Activated T-helper 1 cell treated with anti-CD3 and anti-CD28 coated beads, Interleukin-12 subunit alpha, Interleukin-12 subunit beta, Interleukin-2, Interleukin-4 antibody, amounts not matched to agents 30 ng/mL and 10 ng/mL and 1 ng/mL, durations not matched to agents 14 hours and 24 hours and 36 hours (primary cell): ENCODE measurements around the gene SLC26A2. TPM values are rescaled to one million over a fixed set of nuclear protein-coding genes. Genes with fewer than 3 reads are reported as not detected.
"Not testable (repeated sequence)": the region's sequence is repeated elsewhere in the genome, so short reads cannot be mapped to it uniquely, and the experiment has no call there.

ENCODE experiments used
- DNase-seq: peaks from one replicate; pipeline ENCODE4 v3.0.0; 2021; ENCODE audit warnings: low spot score
- H3K27ac Mint-ChIP-seq: one replicate; pipeline ENCODE4 v1.8.0; 2021; ENCODE audit warnings: mild to moderate bottlenecking, mixed read lengths
- H3K27me3 Mint-ChIP-seq: one replicate; pipeline ENCODE4 v1.8.0; 2022; ENCODE audit warnings: mild to moderate bottlenecking, moderate library complexity, mixed read lengths; ENCODE audit not compliant: insufficient read depth
- H3K36me3 Mint-ChIP-seq: one replicate; pipeline ENCODE4 v1.8.0; 2021; ENCODE audit warnings: low read depth, mixed read lengths
- H3K4me1 Mint-ChIP-seq: one replicate; pipeline ENCODE4 v1.8.0; 2021; ENCODE audit warnings: low read depth, mixed read lengths
- H3K4me3 Mint-ChIP-seq: one replicate; pipeline ENCODE4 v1.8.0; 2021; ENCODE audit warnings: mild to moderate bottlenecking, moderate library complexity, mixed read lengths
- H3K9me3 Mint-ChIP-seq: one replicate; pipeline ENCODE4 v1.8.0; 2021; ENCODE audit warnings: mixed read lengths
- intact Hi-C: fragments of 100-400 bp; cut with micrococcal nuclease; formaldehyde crosslinking; loops from one replicate; pipeline ENCODE4 v1.15.1; 2024
- total RNA-seq: library from RNA; stranded (reverse); gene quantifications from 2 replicates; pipeline ENCODE4 v1.2.3, GENCODE V29; 2022

Gene SLC26A2
- total RNA-seq, 1 donor from 2014 or later: 9.3 TPM

DNA sequence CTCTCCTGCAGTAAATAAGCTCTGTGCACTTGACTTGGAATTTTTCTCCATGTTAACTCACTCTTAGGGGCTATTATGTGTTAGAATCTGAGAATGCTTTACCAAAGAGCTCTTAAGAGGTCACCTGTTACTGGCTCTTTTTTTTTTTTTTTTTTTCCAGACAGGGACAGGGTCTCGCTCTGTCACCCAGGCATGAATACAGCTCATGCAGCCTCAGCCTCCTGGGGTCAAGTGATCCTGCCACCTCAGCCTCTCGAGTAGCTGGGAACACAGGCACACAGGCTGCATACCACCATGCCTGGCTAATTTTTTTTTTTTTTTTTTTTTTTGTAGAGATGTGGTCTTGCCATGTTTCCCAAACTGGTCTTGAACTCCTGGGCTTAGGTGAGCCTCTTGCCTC is 62.1 kb downstream of the SLC26A2 start:
- H3K4me3 Mint-ChIP-seq: no peak overlapping the region
- intact Hi-C loops: no loop called here
- H3K27ac Mint-ChIP-seq: no peak overlapping the region

GRCh38 chr5:150023136-150023535 is 62.6 kb downstream of the SLC26A2 start:
- no peak overlapping the region for H3K4me3 Mint-ChIP-seq
- H3K27ac Mint-ChIP-seq: no peak overlapping the region
- peaks cover 59% of the 10 kb centered on the region for H3K36me3 Mint-ChIP-seq
- intact Hi-C loops: no loop called here
- H3K4me1 Mint-ChIP-seq: peaks cover 36% of the 10 kb centered on the region
- no peaks in the 10 kb centered on the region for H3K9me3 Mint-ChIP-seq
- no peak for DNase-seq
- no peaks in the 10 kb centered on the region for H3K27me3 Mint-ChIP-seq

More for the DNA sequence above, 62.1 kb downstream of the SLC26A2 start:
- no peaks in the 10 kb centered on the region for H3K27me3 Mint-ChIP-seq
- peaks cover 37% of the 10 kb centered on the region for H3K4me1 Mint-ChIP-seq
- H3K9me3 Mint-ChIP-seq: no peaks in the 10 kb centered on the region
- peaks cover 59% of the 10 kb centered on the region for H3K36me3 Mint-ChIP-seq
- DNase-seq: no peak

DNA sequence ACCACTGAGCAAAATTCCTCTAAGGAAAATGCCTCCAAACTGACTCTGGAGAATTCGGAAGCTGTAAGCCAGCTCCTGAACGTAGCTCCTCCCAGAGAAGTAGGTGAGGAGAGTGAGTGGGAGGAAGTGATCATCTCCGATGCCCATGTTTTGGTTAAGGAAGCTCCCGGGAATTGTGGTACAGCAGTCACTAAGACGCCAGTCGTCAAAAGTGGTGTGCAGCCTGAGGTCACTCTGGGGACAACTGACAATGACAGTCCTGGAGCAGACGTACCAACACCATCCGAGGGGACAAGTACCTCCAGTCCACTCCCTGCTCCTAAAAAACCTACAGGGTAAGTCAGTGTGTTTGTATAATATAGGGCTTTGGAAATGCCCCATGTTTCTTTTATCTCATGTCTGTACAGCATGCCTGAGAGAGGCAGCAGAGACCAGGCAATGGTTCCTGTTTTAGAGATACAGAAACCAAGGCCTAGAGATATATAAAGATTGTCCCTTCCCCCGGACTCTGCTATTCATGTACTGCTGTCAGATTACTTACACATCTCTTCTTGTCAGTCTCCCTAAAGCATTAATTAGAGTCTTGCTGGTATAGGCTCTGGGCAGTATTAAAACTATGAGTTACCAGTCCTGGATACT is 63.9 kb downstream of the SLC26A2 start:
- H3K36me3 Mint-ChIP-seq: peaks cover 51% of the 10 kb centered on the region
- no peak overlapping the region for H3K27ac Mint-ChIP-seq
- no peak for DNase-seq
- no peaks in the 10 kb centered on the region for H3K9me3 Mint-ChIP-seq
- H3K4me3 Mint-ChIP-seq: no peak overlapping the region
- peaks cover 33% of the 10 kb centered on the region for H3K4me1 Mint-ChIP-seq
- intact Hi-C loops: no loop called here
- no peaks in the 10 kb centered on the region for H3K27me3 Mint-ChIP-seq

GRCh38 chr5:150026682-150027172 is 66.2 kb downstream of the SLC26A2 start:
- H3K9me3 Mint-ChIP-seq: no peaks in the 10 kb centered on the region
- no peak overlapping the region for H3K27ac Mint-ChIP-seq
- peaks cover 19% of the 10 kb centered on the region for H3K4me1 Mint-ChIP-seq
- H3K27me3 Mint-ChIP-seq: no peaks in the 10 kb centered on the region
- H3K4me3 Mint-ChIP-seq: no peak overlapping the region
- intact Hi-C loops: no loop called here
- DNase-seq: no peak
- H3K36me3 Mint-ChIP-seq: peaks cover 44% of the 10 kb centered on the region

DNA sequence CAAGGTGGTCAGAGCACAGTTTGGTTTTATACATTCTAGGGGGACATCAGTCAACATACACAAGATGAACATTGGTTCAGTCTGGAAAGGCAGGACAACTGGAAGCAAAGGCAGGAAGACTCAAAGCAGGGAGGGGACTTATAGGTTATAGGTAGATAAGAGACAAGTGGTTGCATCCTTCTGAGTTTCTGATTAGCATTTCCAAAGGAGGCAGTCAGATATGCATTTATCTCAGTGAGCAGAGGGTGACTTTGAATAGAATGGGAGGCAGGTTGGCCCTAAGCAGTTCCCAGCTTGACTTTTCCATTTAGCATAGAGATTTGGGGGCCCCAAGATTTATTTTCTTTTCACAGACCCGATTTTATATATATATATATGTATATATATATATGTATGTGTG is 67.5 kb downstream of the SLC26A2 start:
- not testable (repeated sequence) for H3K4me3 Mint-ChIP-seq, H3K4me1 Mint-ChIP-seq, H3K27ac Mint-ChIP-seq, H3K27me3 Mint-ChIP-seq, H3K9me3 Mint-ChIP-seq, DNase-seq
- peaks cover 45% of the 10 kb centered on the region for H3K36me3 Mint-ChIP-seq
- intact Hi-C loops: loop anchor here (2.0 kb wide), 1 partner anchor 25 kb away; no protein-coding TSS in a partner anchor

DNA sequence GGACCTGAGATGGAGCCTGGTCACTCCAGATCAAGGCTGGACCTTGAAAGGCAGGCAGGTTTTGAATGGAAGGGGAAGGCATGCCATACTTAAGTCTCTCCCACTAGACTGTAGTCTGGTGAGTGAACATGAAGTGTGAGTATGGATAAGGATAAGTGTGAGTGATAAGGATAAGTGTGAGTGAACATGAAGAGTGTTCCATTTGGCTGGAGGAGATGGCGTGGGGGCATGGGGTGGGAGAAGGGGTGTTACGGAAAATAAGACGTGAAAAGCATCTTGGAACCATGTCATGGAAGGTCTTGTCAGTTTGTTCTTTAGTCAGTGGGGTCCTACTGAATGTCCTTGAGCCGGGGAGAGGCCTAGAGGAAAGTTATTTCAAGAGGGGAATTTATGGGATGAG is 72.8 kb downstream of the SLC26A2 start:
- Mint-ChIP-seq H3K4me3 (no peak overlapping the region), H3K36me3 (peaks cover 67% of the 10 kb centered on the region), H3K4me1 (peaks cover 5% of the 10 kb centered on the region), H3K9me3 (no peaks in the 10 kb centered on the region), H3K27me3 (no peaks in the 10 kb centered on the region), H3K27ac (no peak overlapping the region)
- no peak for DNase-seq
- intact Hi-C loops: no loop called here

GRCh38 chr5:150034662-150035061 is 74.1 kb downstream of the SLC26A2 start:
- Mint-ChIP-seq H3K9me3 (no peaks in the 10 kb centered on the region), H3K27ac (no peak overlapping the region), H3K4me1 (peaks cover 2% of the 10 kb centered on the region), H3K4me3 (no peak overlapping the region), H3K36me3 (peaks cover 67% of the 10 kb centered on the region), H3K27me3 (no peaks in the 10 kb centered on the region)
- intact Hi-C loops: no loop called here
- DNase-seq: no peak

- peaks cover 68% of the 10 kb centered on the region for H3K36me3 Mint-ChIP-seq
- no peaks in the 10 kb centered on the region for H3K27me3 Mint-ChIP-seq
- intact Hi-C loops: no loop called here
- H3K4me3 Mint-ChIP-seq: no peak overlapping the region
- no peaks in the 10 kb centered on the region for H3K9me3 Mint-ChIP-seq
- no peaks in the 10 kb centered on the region for H3K4me1 Mint-ChIP-seq
- no peak for DNase-seq
- no peak overlapping the region for H3K27ac Mint-ChIP-seq
Measured at GRCh38 chr5:150035139-150035895, 74.8 kb downstream of the SLC26A2 start.

- Mint-ChIP-seq H3K36me3 (peaks cover 73% of the 10 kb centered on the region), H3K4me1 (no peaks in the 10 kb centered on the region), H3K27me3 (no peaks in the 10 kb centered on the region), H3K9me3 (no peaks in the 10 kb centered on the region), H3K27ac (no peak overlapping the region), H3K4me3 (no peak overlapping the region)
- DNase-seq: no peak
- intact Hi-C loops: no loop called here
Measured at GRCh38 chr5:150036513-150036912, 76.0 kb downstream of the SLC26A2 start.

Other genes starting within 250 kb of the SLC26A2 start
- 10.6 and 11.1 TPM in 2 replicates for gene PPARGC1B, start 230.4 kb upstream of the SLC26A2 start, total RNA-seq
- gene PDE6A, start 16.0 kb upstream of the SLC26A2 start, total RNA-seq: not detected in 2 replicates
- gene TIGD6, start 39.9 kb downstream of the SLC26A2 start, total RNA-seq: 2.4 TPM in 2 replicates
- 49.1 and 49.9 TPM in 2 replicates for gene HMGXB3, start 40.0 kb downstream of the SLC26A2 start, total RNA-seq
- gene CSF1R, start 125.8 kb downstream of the SLC26A2 start, total RNA-seq: 0.10 TPM in 1 of 2 replicates, not detected in the other
- gene PDGFRB, start 195.1 kb downstream of the SLC26A2 start, total RNA-seq: 0.76 and 1.0 TPM in 2 replicates
- not detected in 2 replicates for gene CDX1, start 206.0 kb downstream of the SLC26A2 start, total RNA-seq
- not detected in 2 replicates for gene SLC6A7, start 229.3 kb downstream of the SLC26A2 start, total RNA-seq